ENCODE results near the gene SLC35F1. TPM values are rescaled to one million over a fixed set of nuclear protein-coding genes. Genes with fewer than 3 reads are reported as not detected.

SLC35F1 gene
- total RNA-seq, 1 donor from 2014 or later = not detected

GRCh38 chr6:117911660-117912059 is 4.6 kb downstream of the SLC35F1 start:
- no peak overlapping the region for H3K4me3 ChIP-seq (ENCODE audit: low read depth, low read length)
- TF ChIP-seq, protein P1, sequence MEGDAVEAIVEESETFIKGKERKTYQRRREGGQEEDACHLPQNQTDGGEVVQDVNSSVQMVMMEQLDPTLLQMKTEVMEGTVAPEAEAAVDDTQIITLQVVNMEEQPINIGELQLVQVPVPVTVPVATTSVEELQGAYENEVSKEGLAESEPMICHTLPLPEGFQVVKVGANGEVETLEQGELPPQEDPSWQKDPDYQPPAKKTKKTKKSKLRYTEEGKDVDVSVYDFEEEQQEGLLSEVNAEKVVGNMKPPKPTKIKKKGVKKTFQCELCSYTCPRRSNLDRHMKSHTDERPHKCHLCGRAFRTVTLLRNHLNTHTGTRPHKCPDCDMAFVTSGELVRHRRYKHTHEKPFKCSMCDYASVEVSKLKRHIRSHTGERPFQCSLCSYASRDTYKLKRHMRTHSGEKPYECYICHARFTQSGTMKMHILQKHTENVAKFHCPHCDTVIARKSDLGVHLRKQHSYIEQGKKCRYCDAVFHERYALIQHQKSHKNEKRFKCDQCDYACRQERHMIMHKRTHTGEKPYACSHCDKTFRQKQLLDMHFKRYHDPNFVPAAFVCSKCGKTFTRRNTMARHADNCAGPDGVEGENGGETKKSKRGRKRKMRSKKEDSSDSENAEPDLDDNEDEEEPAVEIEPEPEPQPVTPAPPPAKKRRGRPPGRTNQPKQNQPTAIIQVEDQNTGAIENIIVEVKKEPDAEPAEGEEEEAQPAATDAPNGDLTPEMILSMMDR (conservative IDR thresholded peaks at IDR 0.05; ENCODE audit: low read depth, low read length) = no peak
- DNase-seq (ENCODE audit: low read depth) = no peak

DNA sequence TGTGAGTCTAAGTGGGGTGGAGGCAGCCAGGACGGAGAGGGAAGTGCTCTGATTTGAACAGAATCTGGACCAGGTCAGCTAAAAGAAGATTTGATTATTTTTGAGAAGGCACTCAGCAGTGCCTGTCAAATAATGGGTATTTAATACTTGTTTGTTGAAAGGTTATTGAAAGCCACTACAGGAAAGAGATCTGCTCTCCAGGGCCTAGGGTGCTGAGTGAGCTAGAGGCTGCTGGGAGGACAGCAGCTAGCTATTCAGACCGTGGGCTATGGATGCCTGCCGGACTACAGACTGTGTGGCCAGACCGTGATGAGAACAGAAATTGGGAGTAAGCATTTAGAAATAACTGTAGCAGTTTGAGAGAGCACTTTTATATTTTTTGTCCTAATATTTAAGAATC is 8.8 kb downstream of the SLC35F1 start:
- no peak overlapping the region for H3K4me3 ChIP-seq (ENCODE audit: low read depth, low read length)
- TF ChIP-seq, protein P1 (conservative IDR thresholded peaks at IDR 0.05; ENCODE audit: low read depth, low read length) = no peak
- no peak for DNase-seq (ENCODE audit: low read depth)

GRCh38 chr6:117916483-117916882 is 9.4 kb downstream of the SLC35F1 start:
- no peak for DNase-seq (ENCODE audit: low read depth)
- H3K4me3 ChIP-seq (ENCODE audit: low read depth, low read length) = no peak overlapping the region
- TF ChIP-seq, protein P1 (conservative IDR thresholded peaks at IDR 0.05; ENCODE audit: low read depth, low read length) = no peak

DNA sequence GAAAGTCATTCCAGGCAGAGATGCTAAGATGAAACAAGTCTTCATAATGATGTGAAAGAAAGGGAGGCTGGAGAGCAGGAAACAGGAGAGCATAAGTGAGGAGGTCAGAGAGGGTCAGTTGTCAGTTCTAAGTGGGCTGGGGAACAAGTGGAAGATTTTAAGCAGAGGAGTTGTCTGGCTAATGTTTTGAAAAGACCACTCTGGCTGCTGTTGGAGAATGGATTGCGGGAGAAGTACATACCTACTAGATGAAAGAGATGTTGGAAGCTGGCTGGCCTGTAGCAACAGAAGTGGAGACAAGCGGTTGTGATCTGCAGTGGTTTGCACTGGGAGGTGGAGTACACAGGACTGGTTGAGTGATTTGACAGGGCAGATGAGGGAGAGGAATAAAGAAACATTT is 10.1 kb downstream of the SLC35F1 start:
- H3K4me3 ChIP-seq (ENCODE audit: low read depth, low read length) = no peak overlapping the region
- TF ChIP-seq, protein P1 (conservative IDR thresholded peaks at IDR 0.05; ENCODE audit: low read depth, low read length) = no peak
- no peak for DNase-seq (ENCODE audit: low read depth)

GRCh38 chr6:117918454-117918853 is 11.4 kb downstream of the SLC35F1 start:
- no peak for DNase-seq (ENCODE audit: low read depth)
- TF ChIP-seq, protein P1 (conservative IDR thresholded peaks at IDR 0.05; ENCODE audit: low read depth, low read length) = no peak
- no peak overlapping the region for H3K4me3 ChIP-seq (ENCODE audit: low read depth, low read length)

DNA sequence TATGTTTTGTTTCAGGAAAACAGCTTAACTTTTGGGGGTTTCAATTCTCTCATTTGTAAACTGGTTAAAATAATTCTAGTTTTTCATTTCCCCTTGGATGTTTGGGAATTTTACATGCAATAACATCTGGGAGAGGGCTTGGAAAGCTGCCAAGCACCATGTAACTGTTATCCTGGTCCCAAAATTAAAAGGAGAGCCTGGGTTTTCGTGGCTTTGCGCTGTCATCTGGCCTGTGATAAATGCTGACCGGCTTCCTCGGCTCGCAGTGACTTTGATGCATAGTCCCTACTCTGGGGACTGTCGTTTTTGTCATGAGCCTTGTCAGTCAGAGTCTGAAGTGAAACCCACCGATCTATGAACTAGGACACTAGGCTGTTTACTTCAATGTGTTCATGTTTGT is 12.2 kb downstream of the SLC35F1 start:
- no peak overlapping the region for H3K4me3 ChIP-seq (ENCODE audit: low read depth, low read length)
- TF ChIP-seq, protein P1 (conservative IDR thresholded peaks at IDR 0.05; ENCODE audit: low read depth, low read length) = no peak
- DNase-seq (ENCODE audit: low read depth) = no peak

Measured in epithelial cell of proximal tubule (primary cell).